Measurements from ENCODE around the gene ZNF107. TPM values are rescaled to one million over a fixed set of nuclear protein-coding genes. Genes with fewer than 3 reads are reported as not detected.
"Not testable (repeated sequence)": the region's sequence is repeated elsewhere in the genome, so short reads cannot be mapped to it uniquely, and the experiment has no call there.

Gene ZNF107
- polyA plus RNA-seq, 3 donors, result 1.0 to 1.3 (median 1.1) TPM

DNA sequence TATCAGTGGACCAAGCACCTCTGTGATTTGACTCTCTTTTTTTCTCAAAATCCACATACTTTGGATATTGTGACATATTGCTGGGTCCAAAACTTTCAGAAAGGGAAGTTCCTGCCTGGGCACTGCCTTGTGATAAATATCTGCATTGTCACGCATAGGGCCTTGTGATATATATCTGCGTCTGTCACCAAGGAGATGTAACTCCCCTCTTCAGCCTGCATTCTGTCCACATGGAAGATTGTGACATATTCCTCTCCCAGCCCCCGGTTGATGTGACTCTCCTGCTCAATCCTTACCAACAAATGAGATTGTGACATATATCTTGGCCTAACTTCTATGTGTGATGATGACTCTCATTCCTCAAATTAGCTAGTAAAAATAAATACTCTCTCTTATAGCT, 25.4 kb upstream of the ZNF107 start:
- no peak overlapping the region for H3K27ac ChIP-seq (ENCODE audit: low read depth, low read length)
- WGBS, 3 donors, result 38 to 57% (median 52%) methylated on average over 3 of the region's 3 CpGs

DNA sequence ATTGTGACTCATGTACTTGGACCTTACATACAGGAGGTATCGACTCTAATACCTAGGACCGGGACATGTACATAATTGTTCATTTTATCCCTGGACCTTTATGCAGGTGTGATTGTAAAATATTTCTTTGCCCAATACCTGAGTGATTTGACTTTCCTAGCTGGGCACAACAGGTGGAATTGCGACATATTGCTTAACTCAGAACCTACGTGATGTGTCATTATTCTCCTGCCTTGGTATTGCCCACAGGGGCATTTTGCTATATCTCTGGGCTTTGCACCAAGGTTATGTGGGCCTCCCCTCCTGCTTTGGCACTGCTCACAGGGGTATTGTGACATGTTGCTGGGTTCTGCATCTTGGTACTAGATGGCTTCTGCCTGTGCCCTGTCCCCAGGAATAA, 23.9 kb upstream of the ZNF107 start:
- WGBS, 3 donors, result 86 to 87% (median 87%) methylated on average over 4 of the region's 4 CpGs
- no peak overlapping the region for H3K27ac ChIP-seq (ENCODE audit: low read depth, low read length)

DNA sequence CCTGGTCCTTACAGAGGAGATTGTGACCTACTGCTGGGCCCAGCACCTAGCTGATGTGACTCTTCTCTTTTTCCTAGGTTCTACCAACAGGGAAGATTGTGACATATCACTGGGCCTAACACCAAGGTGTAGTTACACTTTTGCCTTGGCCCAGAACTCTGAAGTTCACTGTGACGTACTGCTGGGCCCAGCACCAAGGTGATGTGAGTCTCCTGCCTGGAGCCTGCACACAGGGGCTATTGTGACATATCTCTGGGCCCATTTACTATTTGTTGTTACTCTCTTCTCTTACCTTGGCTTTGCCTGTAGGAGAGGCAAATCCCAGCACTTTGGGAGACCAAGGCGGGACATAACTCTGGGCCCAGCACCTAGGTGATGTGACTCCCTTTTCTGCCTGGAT, 23.1 kb upstream of the ZNF107 start:
- no peak overlapping the region for H3K27ac ChIP-seq (ENCODE audit: low read depth, low read length)
- 86 to 97% (median 93%) methylated on average over 2 of the region's 2 CpGs for WGBS, 3 donors

DNA sequence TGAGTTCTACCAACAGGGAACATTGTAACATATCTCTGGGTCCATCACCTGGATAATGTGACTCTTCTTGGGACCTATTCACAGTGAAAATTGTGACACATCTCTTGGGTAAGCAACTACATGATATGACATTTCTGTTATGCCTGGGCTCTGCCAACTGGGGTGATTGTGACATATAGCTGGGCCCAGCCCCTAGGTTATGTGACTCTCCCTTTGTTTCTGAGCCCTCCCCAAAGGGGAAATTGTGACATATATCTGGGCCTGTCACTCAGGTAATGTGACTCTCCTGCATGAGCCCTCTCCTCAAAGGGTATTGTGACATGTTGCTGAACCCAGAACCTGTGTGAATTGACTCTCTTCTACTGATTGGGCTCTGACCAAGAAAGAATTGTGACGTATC, 22.4 kb upstream of the ZNF107 start:
- no peak overlapping the region for H3K27ac ChIP-seq (ENCODE audit: low read depth, low read length)
- 27 to 66% (median 57%) methylated on average over 1 of the region's 1 CpG for WGBS, 3 donors

DNA sequence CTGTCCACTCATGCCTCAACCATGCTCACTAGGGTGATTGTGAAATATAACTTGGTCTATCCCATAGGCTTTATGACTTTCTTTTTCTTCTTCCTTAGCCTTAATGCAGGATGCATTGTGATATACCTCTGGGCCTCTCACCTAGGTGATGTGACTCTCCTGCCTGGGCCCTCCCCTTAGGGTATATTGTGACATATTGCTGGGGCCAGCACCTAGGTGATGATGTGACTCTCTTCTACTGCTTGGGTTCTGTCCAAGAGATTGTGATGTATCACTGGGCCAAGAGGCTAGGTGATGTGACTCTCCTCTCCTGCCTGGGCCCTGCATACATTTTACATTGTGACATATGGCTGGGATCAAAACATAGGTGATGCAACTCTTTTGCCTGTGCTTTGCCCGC, 14.7 kb upstream of the ZNF107 start:
- 80 to 100% (median 81%) methylated on average over 1 of the region's 1 CpG for WGBS, 3 donors

DNA sequence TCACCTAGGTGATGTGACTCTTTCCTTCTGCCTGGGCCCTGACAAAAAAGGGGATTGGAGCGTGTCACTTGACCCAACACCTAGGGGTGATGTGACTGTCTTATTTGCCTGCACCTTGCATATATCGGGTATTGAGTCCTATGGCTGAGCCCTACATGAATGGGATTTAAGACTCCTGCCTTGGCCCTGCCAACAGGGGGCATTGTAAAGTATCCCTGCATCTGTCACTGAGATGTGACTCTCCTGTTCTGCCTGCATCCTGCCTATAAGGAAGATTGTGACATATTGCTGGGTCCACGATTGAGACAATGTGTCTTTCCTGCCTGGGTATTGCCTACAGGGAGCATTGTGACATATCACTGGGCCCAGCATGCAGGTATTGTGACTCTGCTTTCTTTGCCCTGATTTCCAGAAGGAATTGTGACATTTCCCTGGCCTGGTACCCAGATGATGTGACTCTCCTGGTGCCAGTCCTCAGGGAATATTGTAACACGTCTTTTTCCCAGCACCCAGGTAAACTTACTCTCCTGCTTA, 14.2 kb upstream of the ZNF107 start:
- H3K27ac ChIP-seq (ENCODE audit: low read depth, low read length), result no peak overlapping the region
- WGBS, 3 donors, result 74 to 80% (median 77%) methylated on average over 4 of the region's 4 CpGs

More for the DNA sequence above, 14.7 kb upstream of the ZNF107 start:
- H3K27ac ChIP-seq (ENCODE audit: low read depth, low read length), result no peak overlapping the region

DNA sequence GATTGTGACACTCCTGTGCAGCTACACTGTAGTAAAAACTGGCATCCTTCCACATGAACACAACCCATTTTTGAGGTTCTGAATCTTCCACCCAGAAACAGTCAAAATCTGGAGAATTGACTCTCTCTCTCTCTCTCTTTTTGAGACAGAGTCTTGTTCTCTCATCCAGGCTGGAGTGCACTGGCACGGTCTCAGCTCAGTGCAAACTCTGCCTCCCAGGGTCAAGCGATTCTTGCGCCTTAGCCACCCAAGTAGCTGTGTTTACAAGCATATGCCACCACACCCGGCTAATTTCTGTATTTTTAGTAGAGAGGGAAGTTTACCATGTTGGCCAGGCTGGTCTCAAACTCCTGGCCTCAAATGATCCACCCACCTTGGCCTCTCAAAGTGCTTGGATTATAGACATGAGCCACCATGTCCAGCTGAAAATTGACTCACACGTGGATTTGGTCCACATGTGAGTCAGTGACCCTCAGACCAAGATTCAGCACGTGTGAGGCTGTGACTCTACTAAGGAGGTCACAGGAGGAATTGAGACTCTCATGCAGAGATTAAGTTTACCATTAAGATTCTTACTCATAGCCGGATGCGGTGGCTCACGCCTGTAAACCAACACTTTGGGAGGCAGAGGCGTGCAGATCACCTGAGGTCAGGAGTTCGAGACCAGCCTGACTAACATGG, 12.1 kb upstream of the ZNF107 start:
- 80 to 88% (median 84%) methylated on average over 11 of the region's 11 CpGs for WGBS, 3 donors
- H3K27ac ChIP-seq (ENCODE audit: low read depth, low read length), result no peak overlapping the region

DNA sequence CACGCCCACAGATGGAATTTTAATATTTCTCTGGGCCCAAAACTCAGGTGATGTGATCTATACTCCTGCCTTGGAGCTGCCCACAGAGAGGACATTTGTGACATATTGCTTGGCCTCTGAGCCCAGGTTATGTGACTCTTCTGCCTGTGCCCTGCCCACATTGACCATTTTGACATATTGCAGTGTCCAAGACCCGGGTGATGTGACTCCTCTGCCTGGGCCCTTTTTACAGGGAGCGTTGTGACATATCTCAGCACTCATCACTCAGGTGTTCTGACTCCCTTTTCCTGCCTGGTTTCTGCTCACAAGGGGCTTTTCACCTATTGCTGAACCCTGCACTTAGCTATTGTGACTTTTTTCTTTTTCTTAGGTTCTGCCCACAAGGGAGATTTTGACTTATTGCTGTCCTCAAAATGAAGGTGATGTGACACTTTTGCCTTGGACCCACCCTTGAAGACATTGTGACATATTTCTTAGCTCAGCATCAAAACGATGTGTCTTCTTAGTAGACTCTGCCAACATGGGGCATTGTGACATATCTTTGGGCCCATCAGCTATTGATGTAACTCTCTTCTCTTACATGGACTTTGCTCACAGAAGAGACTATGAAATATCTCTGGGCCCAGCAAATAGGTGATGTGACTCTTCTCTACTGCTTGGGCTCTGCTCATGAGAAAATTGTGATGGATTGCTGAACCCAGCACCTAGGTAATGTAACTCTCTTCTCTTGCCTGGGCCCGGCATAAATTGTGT, 11.0 kb upstream of the ZNF107 start:
- H3K27ac ChIP-seq (ENCODE audit: low read depth, low read length), result no peak overlapping the region
- WGBS, 3 donors, result 75 to 79% (median 77%) methylated on average over 5 of the region's 5 CpGs

DNA sequence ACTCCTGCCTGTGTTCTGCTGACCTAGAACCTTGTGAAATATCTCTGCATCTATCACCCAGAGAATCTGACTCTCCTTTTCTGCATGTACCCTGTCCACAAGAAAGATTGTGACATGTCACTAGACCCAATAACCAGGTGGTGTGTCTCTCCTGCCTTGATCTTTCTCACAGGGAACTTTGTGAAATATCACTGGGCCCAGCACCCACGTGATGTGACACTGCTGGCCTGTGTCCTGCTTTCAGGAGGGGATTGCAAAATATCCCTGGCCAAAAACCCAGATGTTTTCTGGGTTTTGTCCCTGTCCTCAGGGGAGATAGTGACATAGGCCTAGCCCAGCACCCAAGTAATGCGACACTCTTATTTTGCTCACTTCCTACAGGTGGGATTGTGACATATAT, 10.1 kb upstream of the ZNF107 start:
- H3K27ac ChIP-seq (ENCODE audit: low read depth, low read length), result no peak overlapping the region
- 49 to 65% (median 53%) methylated on average over 2 of the region's 2 CpGs for WGBS, 3 donors

DNA sequence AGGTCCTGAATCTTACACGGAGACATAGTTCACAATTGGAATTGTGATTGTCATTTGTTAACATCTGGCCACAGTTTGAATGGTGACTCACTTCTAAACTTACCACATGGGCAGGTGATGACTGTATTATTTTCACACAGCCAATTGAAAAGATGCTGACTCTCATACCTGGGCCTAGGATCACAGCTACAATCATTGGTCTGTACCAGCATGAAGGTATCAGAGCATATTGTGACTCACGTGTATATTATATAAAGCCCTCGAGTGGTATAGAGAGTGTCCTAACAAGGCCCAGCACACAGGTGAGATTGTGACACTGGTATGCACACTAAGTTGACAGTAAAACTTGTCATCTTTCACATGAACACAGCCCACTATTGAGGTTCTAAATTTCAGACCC, 9.4 kb upstream of the ZNF107 start:
- 78 to 93% (median 89%) methylated on average over 3 of the region's 3 CpGs for WGBS, 3 donors
- H3K27ac ChIP-seq (ENCODE audit: low read depth, low read length), result no peak overlapping the region

DNA sequence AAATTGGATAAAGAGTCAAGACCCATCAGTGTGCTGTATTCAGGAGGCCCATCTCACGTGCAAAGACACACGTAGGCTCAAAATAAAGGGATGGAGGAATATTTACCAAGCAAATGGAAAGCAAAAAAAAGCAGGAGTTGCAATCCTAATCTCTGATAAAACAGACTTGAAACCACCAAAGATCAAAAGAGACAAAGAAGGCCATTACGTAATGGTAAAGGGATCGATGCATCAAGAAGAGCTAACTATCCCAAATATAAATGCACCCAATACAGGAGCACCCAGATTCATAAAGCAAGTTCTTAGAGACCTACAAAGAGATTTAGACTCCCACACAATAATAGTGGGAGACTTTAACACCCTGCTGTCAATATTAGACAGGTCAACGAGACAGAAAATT, 3.8 kb upstream of the ZNF107 start:
- H3K27ac ChIP-seq (ENCODE audit: low read depth, low read length), result not testable (repeated sequence)
- 83 to 97% (median 96%) methylated on average over 5 of the region's 5 CpGs for WGBS, 3 donors

DNA sequence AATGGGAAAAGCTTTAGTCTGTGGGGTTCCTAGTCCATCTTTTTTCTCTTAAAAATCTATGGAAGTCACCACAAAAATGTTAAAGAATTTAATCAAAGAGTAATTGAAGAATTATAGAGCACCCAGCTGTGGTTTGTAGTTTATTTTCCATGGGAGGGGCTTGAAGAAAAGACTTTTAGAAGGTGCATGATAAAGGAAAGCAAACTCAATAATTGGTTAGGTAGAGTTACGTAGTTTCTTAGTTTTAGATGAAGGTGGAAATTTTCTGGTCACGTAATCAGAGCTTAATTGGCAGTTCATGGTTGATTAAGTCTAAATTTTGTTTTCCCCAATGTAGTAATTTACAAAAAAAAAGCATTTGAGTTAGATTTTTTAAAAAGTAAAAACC, 724 bp downstream of the ZNF107 start:
- no peak overlapping the region for H3K27ac ChIP-seq (ENCODE audit: low read depth, low read length)

DNA sequence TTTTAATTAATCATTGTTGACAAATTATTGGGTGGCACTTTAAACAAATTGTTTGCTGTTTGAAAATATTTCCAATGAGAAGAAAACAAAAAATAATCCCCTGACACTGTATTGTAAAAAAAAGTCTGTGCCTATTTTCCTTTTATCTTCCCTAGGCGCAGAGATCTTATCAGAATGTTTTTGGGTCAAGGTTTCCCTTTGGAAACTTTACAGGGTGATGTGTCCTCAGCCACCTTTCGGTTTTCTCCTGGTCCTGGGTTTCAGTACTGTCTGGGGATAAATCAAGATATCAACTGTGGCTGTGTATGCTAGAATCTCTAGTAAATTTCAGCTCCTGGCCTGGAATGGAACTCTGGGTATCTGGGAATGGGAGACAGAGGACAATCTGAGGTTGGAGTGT, 1.4 kb downstream of the ZNF107 start:
- 33 to 92% (median 88%) methylated on average over 2 of the region's 2 CpGs for WGBS, 3 donors
- no peak overlapping the region for H3K27ac ChIP-seq (ENCODE audit: low read depth, low read length)

More for the DNA sequence above, 724 bp downstream of the ZNF107 start:
- WGBS, 3 donors, result 56 to 63% (median 60%) methylated on average over 2 of the region's 2 CpGs

DNA sequence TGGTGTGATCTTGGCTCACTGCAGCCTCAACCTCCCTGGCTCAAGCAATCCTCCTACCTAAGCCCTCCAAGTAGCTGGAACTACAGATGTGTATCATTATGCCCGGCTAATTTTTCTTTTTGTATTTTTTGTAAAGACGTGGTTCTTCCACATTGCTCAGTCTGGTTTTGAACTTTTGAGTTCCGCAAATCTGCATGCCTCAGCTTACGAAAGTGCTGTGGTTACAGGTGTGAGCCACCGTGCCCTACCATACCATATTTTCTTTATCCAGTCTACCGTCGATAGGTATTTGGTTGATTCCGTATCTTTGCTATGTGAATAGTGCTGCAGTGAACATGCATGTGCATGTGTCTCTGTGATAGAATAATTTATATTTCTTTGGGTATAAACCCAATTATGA, 6.5 kb downstream of the ZNF107 start:
- 88 to 97% (median 92%) methylated on average over 8 of the region's 8 CpGs for WGBS, 3 donors
- no peak overlapping the region for H3K27ac ChIP-seq (ENCODE audit: low read depth, low read length)

DNA sequence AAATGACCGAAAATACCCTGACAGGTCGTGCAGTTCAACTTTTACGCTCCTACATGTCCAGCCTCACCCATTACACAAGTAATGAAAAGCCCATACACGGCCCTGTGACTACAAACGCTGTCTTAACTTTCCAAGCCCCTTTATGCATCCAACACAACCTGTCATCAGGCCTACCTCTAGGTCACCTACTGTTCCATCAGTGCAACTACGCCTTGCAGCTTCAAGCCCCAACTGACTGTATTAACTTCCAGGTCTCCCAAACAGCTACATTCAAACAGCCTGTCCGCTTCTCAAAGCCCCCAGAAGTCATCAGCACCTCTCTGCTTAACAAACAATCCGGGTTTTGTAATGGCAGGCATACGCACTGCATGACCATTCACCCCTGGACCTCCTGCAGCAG, 19.2 kb downstream of the ZNF107 start:
- H3K27ac ChIP-seq (ENCODE audit: low read depth, low read length), result no peak overlapping the region
- WGBS, 3 donors, result 97 to 98% (median 97%) methylated on average over 9 of the region's 9 CpGs

DNA sequence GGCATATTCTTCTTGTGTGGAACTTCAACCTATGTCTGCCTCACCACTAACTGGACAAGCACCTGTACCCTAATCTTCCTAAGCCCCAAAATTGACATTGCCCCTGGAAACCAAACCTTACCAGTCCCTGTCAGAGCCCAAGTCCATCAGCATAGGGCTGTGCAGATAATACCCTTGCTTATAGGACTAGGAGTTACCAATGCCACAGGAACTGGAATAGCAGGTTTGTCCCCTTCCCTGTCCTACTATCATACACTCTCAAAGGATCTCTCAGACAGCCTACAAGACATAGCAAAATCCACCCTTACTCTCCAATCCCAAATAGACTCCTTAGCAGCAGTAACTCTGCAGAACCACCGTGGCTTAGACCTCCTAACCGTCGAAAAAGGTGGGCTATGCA, 19.8 kb downstream of the ZNF107 start:
- no peak overlapping the region for H3K27ac ChIP-seq (ENCODE audit: low read depth, low read length)
- 82 to 99% (median 83%) methylated on average over 3 of the region's 3 CpGs for WGBS, 3 donors

DNA sequence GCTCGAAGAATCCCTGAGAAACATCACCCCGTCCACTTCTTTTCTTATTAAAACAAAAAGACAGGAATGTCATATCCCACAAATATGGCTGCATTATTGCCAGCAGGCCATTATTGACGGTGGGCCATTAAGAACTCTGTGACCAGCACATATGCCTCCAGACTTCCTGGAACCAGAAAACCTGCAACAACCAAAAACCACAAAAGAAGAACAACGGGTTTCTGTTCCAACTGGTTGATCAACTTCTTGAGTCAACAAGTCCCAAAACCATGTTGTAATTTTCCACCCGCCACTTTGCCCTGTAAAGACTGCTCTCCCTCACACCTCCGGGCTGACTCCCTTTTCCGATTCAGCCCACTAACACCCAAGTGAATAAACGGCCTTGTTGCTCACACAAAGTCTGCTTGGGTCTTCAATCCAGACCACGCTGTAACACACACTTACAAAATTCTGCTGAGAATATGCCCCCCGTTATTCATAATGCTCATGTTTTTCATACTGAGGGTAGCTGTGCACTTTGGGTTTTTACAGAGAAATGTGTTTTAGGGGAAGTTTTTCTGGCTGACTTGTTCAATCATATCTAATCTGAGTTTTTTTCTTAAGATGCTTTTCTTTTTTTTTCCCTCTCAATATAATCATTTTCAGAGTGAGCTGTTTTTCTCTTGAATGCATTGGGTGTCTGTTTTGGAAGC, 20.7 kb downstream of the ZNF107 start:
- WGBS, 3 donors, result 78 to 93% (median 86%) methylated on average over 10 of the region's 10 CpGs

DNA sequence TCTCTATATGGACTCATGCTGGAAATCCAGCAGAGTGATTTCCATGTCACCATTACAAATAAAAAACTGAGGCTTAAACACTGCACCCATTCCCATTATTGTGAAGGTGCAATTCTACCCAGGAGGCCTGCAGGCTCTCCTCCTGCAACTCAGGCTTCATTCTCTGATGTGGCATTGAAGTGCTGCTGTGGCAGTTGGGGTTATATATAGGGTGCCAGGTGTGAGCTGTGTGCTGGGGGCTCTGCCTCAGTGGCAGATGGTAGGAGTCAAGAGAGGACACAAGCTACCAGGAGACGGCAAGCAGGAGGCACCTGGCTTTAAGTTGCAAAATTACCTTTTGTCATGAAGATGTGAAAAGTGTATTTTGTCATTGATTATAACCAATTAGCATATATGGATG, 21.3 kb downstream of the ZNF107 start:
- 88 to 95% (median 93%) methylated on average over 1 of the region's 1 CpG for WGBS, 3 donors
- no peak overlapping the region for H3K27ac ChIP-seq (ENCODE audit: low read depth, low read length)

More for the DNA sequence above, 20.7 kb downstream of the ZNF107 start:
- H3K27ac ChIP-seq (ENCODE audit: low read depth, low read length), result no peak overlapping the region

DNA sequence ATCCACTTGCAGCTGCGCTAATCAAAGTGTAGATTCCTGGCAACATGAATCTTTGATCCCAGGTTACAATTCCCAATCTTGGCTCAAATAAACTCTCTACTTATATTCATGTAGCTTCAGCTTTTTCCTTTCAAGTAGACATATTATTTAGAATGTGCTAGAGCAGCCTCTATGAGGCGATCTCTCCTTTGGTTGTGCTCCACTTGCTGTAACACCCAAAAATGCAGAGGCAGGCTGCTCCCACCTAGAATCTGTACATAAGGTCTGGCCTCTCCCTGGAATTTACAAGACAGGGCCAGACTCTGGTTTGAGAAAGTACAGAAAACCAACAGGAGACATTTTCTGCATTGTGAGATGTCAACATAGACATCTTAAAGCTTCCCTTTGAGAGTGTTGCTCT, 23.1 kb downstream of the ZNF107 start:
- no peak overlapping the region for H3K27ac ChIP-seq (ENCODE audit: low read depth, low read length)

More for the DNA sequence above, 23.1 kb downstream of the ZNF107 start:
- 99 to 100% (median 100%) methylated on average over 2 of the region's 2 CpGs for WGBS, 3 donors
